CD4-positive, alpha-beta T cell treated with Interleukin-17A for 4 hours (primary cell): ENCODE measurements around the gene HSPB9.

Experiments
- DNase-seq: peaks from one replicate; pipeline ENCODE4 v3.0.0-alpha.2; 2020; ENCODE audit warnings: mixed read lengths

Gene HSPB9

GRCh38 chr17:42101513-42102292 is 20.9 kb upstream of the HSPB9 start:
- peak; percentile 75 for DNase-seq

- no peak for DNase-seq
These were observed 19.2 kb upstream of the HSPB9 start for GRCh38 chr17:42103221-42103954.

GRCh38 chr17:42104264-42104663 is 18.3 kb upstream of the HSPB9 start:
- DNase-seq = no peak

- no peak for DNase-seq
These were observed 16.6 kb upstream of the HSPB9 start for GRCh38 chr17:42106009-42106408.

GRCh38 chr17:42107124-42107523 is 15.5 kb upstream of the HSPB9 start:
- DNase-seq = no peak

- peak; percentile 95 for DNase-seq
These were observed 14.7 kb upstream of the HSPB9 start for GRCh38 chr17:42107597-42108576.

GRCh38 chr17:42109086-42109485 is 13.5 kb upstream of the HSPB9 start:
- DNase-seq = no peak

GRCh38 chr17:42110301-42111264 is 12.0 kb upstream of the HSPB9 start:
- no peak for DNase-seq

GRCh38 chr17:42111265-42111636 is 11.4 kb upstream of the HSPB9 start:
- DNase-seq = no peak

- peak; percentile 45 for DNase-seq
These were observed 10.6 kb upstream of the HSPB9 start for GRCh38 chr17:42111871-42112551.

- peak; percentile 83 for DNase-seq
These were observed 9.9 kb upstream of the HSPB9 start, which contains the start of gene DHX58 for GRCh38 chr17:42112552-42113176. DHX58 (minus strand) TSS chr17:42112714; CDS start chr17:42111892, 822 bp downstream.

GRCh38 chr17:42113293-42114069 is 9.1 kb upstream of the HSPB9 start:
- no peak for DNase-seq

GRCh38 chr17:42114118-42114517 is 8.5 kb upstream of the HSPB9 start:
- DNase-seq = no peak

- DNase-seq = peak; percentile 87
These were observed 5.8 kb upstream of the HSPB9 start for GRCh38 chr17:42116705-42117396.

- no peak for DNase-seq
These were observed 5.0 kb upstream of the HSPB9 start for GRCh38 chr17:42117397-42118125.

- no peak for DNase-seq
These were observed 4.5 kb upstream of the HSPB9 start for GRCh38 chr17:42118126-42118510.

GRCh38 chr17:42118545-42118944 is 4.1 kb upstream of the HSPB9 start:
- peak; percentile 56 for DNase-seq

- no peak for DNase-seq
These were observed 3.3 kb upstream of the HSPB9 start for GRCh38 chr17:42119301-42119700.
